Upper lobe of left lung (tissue), 4 donors: Measurements from ENCODE around the gene GAL3ST2.
"Not testable (repeated sequence)": the region's sequence is repeated elsewhere in the genome, so short reads cannot be mapped to it uniquely, and the experiment has no call there.

Experiments used
- POLR2A ChIP-seq, 4 donors: fragments of 450-650 bp; IDR thresholded peaks; one replicate each; pipeline ENCODE4 v1.5.1; 2016 to 2017; ENCODE audit warnings: antibody characterized with exemption in 4 of 4, mild to moderate bottlenecking in 2 of 4
- TF ChIP-seq, protein P1 (sequence below), 6 experiments: fragments of 450-650 bp in 4 of 6; fragments of 200-600 bp in 2 of 6; sonication (generic) in 2 of 6; IDR thresholded peaks; one replicate each; pipeline ENCODE4 v1.5.1; 2016 to 2019; ENCODE audit warnings: antibody characterized with exemption in 6 of 6

DNA sequence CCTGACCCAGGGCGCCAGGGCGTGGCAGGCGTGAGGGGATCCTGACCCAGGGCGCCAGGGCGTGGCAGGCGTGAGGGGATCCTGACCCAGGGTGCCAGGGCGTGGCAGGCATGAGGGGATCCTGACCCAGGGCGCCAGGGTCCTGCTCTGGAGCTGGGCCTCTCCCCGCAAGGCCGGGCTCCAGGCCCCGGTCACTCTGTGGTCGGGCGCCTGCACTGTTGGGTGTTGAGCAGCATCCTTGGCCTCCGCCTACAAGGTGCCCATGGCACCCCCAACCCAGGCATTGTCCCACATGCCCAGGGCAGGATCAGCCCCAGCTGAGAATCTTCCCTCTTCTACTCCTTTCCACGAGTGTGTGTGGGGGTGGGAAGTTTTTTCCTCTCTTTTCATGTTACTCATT is 33.6 kb upstream of the GAL3ST2 start:
- TF ChIP-seq, protein P1, sequence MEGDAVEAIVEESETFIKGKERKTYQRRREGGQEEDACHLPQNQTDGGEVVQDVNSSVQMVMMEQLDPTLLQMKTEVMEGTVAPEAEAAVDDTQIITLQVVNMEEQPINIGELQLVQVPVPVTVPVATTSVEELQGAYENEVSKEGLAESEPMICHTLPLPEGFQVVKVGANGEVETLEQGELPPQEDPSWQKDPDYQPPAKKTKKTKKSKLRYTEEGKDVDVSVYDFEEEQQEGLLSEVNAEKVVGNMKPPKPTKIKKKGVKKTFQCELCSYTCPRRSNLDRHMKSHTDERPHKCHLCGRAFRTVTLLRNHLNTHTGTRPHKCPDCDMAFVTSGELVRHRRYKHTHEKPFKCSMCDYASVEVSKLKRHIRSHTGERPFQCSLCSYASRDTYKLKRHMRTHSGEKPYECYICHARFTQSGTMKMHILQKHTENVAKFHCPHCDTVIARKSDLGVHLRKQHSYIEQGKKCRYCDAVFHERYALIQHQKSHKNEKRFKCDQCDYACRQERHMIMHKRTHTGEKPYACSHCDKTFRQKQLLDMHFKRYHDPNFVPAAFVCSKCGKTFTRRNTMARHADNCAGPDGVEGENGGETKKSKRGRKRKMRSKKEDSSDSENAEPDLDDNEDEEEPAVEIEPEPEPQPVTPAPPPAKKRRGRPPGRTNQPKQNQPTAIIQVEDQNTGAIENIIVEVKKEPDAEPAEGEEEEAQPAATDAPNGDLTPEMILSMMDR (IDR thresholded peaks at IDR 0.05), result not testable (repeated sequence)
- TF ChIP-seq POLR2A (IDR thresholded peaks at IDR 0.05), result not testable (repeated sequence)
